Fibroblast of mammary gland (primary cell): Measurements from ENCODE around the gene BAZ2B.

ENCODE experiments used
- DNase-seq: peaks from one replicate; pipeline ENCODE4 v3.0.0-alpha.2; 2010; ENCODE audit warnings: low read depth
- H3K4me3 ChIP-seq: 2 replicates; pipeline ENCODE4 v1.5.1; 2011; ENCODE audit warnings: low read depth, mild to moderate bottlenecking, low read length, moderate library complexity; ENCODE audit not compliant: control insufficient read depth
- CTCF ChIP-seq: conservative IDR thresholded peaks from 2 replicates; pipeline ENCODE4 v1.5.1; 2011; ENCODE audit warnings: low read depth, low read length, inconsistent platforms; ENCODE audit not compliant: control insufficient read depth, insufficient read depth

The BAZ2B gene

GRCh38 chr2:159525012-159525411 is 91.3 kb downstream of the BAZ2B start:
- TF ChIP-seq CTCF = no peak
- no peak for DNase-seq
- no peak overlapping the region for H3K4me3 ChIP-seq

DNA sequence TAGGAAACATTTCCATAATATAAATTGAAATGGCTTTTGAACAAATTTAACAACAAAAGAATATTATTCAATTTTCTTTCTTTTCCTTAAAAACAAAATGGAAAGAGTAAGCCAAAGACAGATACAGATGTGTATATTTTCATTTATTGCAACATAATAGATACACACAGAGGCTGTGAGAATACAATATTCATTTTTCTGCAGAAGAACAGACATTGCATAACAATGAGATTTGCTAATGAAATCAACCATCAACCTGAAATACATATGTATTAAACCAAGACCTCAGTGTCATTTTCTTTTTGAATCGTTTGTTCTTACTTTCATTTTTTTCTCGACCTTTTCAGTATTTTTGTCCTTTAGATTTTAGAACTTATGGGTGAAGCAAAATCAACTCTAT is 95.1 kb downstream of the BAZ2B start:
- TF ChIP-seq CTCF = no peak
- no peak for DNase-seq
- no peak overlapping the region for H3K4me3 ChIP-seq

DNA sequence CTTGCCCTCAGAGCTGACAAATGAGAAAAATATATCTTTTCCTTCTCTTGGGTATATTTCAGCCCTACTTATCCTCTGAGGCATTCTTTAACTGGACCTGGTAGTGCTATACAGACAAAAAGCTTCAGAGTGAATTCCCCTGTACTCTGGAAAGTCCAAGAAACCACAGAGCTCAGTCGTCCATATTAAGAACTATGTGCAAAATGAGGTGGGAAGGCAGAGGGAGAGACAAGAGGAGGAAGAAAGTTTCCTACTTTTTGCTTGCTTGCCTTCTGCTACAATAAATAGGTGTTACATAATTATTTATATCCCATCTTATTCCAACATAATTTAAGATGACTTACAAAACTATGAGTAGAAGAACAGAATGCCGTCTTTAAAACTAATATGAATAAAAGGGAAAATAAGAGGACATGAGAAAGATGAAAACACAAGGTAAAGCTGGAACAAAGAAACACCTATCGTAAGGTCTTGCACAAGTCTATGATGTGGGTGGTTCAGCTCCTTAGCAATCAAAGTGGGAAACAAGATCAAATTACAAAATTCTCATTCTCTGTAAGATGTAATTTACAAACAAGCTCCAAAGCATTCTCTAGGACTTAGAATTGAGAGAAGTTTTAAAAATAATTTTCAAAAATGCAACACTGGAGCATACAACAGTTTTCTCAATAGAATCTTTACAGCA is 97.9 kb downstream of the BAZ2B start:
- no peak for TF ChIP-seq CTCF
- DNase-seq = peak; percentile 11

GRCh38 chr2:159516241-159516758 is 100.0 kb downstream of the BAZ2B start:
- TF ChIP-seq CTCF = no peak
- peak overlapping the region; percentile 53 for H3K4me3 ChIP-seq
- DNase-seq = peak; percentile 58

More for the DNA sequence above, 97.9 kb downstream of the BAZ2B start:
- no peak overlapping the region for H3K4me3 ChIP-seq

GRCh38 chr2:159515441-159515840 is 100.9 kb downstream of the BAZ2B start:
- peak; percentile 16 for DNase-seq
- no peak for TF ChIP-seq CTCF
- peak overlapping the region; percentile 53 for H3K4me3 ChIP-seq

- TF ChIP-seq CTCF = no peak
- no peak for DNase-seq
- no peak overlapping the region for H3K4me3 ChIP-seq
Measured at GRCh38 chr2:159513745-159514144, 102.6 kb downstream of the BAZ2B start.
